Left renal cortex interstitium (tissue), 4 donors: ENCODE measurements around the gene IL4R. TPM values are rescaled to one million over a fixed set of nuclear protein-coding genes. Genes with fewer than 3 reads are reported as not detected.

ENCODE experiments used
- DNase-seq, 4 donors: peaks; one replicate each; pipeline ENCODE4 v3.0.0-alpha.2; 2013; ENCODE audit warnings: low read depth in 4 of 4, low spot score in 2 of 4, missing footprints in 1 of 4
- polyA plus RNA-seq, 4 donors: library from polyadenylated mRNA; unstranded; fragments of 120-200 nt; gene quantifications; one replicate each; pipeline ENCODE4 v1.2.1, GENCODE V29; 2013; ENCODE audit not compliant: insufficient read length in 4 of 4

Gene IL4R
- polyA plus RNA-seq, 4 donors, result 14.2 to 22.9 (median 19.1) TPM

- DNase-seq, result no peak
These were observed 38.2 kb downstream of the IL4R start for GRCh38 chr16:27351989-27352388.

- DNase-seq, result no peak
These were observed 40.1 kb downstream of the IL4R start for GRCh38 chr16:27353853-27354252.

- DNase-seq, result no peak
These were observed 41.8 kb downstream of the IL4R start for GRCh38 chr16:27355610-27356009.

- no peak for DNase-seq
These were observed 43.0 kb downstream of the IL4R start for GRCh38 chr16:27356794-27357193.

- DNase-seq, result no peak
These were observed 45.3 kb downstream of the IL4R start for GRCh38 chr16:27359051-27359450.

- no peak for DNase-seq
These were observed 45.8 kb downstream of the IL4R start for GRCh38 chr16:27359615-27360014.

- DNase-seq, result no peak
These were observed 48.2 kb downstream of the IL4R start for GRCh38 chr16:27361987-27362386.

- DNase-seq, result no peak
These were observed 48.9 kb downstream of the IL4R start for GRCh38 chr16:27362570-27363245.

GRCh38 chr16:27363246-27363632 lies 49.5 kb downstream of the IL4R start:
- no peak for DNase-seq

GRCh38 chr16:27363797-27364196 lies 50.0 kb downstream of the IL4R start:
- DNase-seq, result no peak

- no peak for DNase-seq
These were observed 50.8 kb downstream of the IL4R start for GRCh38 chr16:27364493-27365141.

GRCh38 chr16:27365142-27366089 lies 51.6 kb downstream of the IL4R start:
- no peak for DNase-seq

GRCh38 chr16:27366687-27367460 lies 53.1 kb downstream of the IL4R start:
- DNase-seq, result no peak

GRCh38 chr16:27367461-27368357 lies 53.9 kb downstream of the IL4R start:
- peak in 1 of 4 donors; percentile 13 for DNase-seq

GRCh38 chr16:27368358-27368722 lies 54.6 kb downstream of the IL4R start:
- no peak for DNase-seq

GRCh38 chr16:27369806-27370205 lies 56.0 kb downstream of the IL4R start:
- no peak for DNase-seq

- DNase-seq, result no peak
These were observed 56.5 kb downstream of the IL4R start for GRCh38 chr16:27370318-27370717.

- no peak for DNase-seq
These were observed 59.5 kb downstream of the IL4R start for GRCh38 chr16:27373312-27373711.

- no peak for DNase-seq
These were observed 60.5 kb downstream of the IL4R start for GRCh38 chr16:27374221-27374803.
